ENCODE measurements around the gene C4orf36. TPM values are rescaled to one million over a fixed set of nuclear protein-coding genes. Genes with fewer than 3 reads are reported as not detected.

Gene C4orf36, protein sequence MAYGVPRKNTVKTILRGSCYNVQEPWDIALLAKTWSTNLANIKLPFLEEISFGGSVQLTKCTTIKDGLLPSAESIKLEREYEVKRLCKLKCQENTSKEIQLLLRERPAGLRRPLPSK
- total RNA-seq (2022; extraction: Qiagen RNA extraction): 0.76 to 1.3 TPM (median 0.92 TPM) in 5 replicates

DNA sequence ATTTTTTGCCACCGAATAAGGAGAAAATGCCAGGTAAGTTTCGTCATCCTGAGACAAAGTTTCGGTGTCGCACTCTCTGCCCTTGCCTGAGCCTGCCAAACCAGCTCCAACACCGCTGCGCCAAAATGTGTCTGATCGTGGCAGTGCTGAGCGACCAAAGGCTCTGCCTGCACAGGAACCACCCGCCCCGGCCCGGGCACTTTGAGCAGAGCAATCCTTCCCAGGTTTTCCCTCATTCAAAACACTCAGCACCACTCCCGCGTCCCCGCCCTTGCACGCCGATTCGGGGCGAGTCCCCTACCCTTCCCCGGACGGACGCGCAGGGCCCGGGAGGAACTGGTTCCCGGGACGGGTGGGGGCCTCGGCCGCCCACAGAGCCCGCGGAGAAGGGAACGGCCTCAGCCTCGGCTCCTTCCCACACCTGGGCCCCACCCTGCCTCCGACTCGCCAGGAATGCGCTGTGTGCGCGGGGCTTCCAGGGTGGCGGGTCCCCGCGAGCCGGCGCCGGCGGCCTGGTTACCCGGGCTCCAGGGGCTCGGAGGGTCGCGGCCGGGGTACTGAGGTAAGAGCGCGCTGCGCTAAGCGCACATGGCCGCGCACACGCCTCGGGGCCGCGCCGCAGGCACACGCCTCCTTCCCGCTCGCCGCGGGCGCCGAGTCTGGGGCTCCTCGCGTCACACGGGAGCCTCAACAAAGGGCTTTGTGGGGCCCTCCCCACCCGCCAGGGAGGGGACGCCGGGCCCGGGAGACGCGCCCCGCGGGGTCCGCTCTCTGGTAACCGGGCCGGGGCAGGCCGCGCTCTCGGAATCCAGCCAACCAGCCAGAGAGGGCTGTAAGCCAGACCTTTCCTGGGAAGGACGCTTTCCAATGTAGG, at the start of gene C4orf36:
C4orf36 (minus strand) TSS at position 661 of the 874 bp plus-strand sequence. CDS start 902 bp downstream, outside the sequence.

DNA sequence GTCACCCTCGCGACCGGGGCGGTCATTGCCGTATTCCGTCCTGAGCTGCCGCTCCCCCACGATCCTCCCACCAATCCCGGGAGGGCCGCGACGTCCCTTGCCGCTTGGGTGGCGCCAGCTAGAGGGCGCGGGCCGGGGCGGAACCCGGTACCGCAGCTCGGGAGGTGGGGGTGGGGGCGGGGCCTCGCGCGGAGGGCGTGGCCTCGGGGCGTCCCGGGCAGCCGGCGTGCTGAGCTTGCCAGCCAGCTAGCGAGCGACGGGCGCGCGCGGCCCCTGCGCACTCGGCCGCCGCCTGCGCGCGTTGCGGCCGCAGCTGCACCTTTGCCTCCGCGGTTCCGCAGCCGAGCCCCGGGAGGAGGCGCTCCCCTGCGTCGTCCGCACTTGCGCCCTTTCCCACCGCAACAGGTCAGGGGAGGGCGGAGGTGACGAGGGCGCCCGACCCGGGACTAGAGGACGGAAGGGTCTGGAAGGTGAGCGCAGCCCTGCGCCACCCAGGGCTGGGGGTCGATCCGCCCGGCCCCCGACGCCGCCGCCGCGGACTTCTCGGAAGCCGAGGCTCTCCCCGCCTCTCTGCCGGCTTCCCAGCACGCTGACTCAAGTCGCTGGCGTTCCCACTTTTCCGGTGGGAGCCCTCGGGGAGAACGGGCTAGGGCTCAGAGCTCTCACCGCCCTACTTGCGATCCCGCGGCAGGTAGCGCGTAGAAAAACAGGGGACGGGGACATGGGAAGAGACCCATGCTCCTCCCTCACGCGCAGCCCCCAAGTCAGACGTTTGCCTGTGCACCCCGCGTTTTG, 42.7 kb upstream of the C4orf36 start, which contains the start of gene AFF1:
AFF1 (plus strand) TSS at position 241 of the 795 bp plus-strand sequence. CDS start 13,523 bp downstream, outside the sequence.

DNA sequence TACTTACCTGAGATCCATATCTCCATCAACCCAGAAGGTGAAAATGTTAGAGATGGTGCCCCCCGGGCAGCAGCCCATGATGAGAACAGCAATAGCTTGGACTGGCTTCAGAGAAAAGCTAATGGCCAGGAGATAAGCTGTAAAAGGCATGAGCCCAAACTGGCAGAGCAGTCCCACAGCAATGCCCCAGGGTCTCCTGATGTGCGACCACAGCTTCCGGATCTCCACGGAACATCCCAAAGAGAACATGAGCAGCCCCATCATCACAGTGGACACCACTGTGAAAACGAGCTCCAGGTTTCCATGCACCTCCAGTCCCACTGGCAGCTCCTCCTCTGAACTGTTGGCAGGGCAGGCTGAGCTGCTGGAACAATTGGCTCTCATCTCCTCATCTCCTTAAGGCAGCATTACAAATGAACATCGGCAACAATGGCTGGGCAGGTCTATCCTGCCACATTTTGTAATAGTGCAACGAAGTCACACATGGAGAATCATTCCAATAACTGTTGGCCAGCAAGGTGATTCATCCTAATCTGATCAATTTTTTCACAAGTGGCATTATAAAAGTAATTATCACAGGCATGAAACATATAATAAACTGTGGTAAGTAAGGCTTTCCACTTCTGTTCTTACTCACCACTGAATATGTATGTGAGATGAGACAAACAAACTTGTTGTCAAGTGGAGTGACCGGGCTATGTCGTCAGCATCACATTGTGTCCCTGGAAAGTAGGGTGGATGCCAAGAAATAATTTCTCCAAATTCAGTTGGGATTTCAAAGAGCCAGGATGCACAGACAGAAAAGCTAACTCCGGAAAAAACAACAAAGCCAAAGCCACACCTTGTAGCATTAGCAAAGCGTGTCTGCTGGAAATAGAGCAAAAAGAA, 43.2 kb downstream of the C4orf36 start, which contains the start of gene SLC10A6:
SLC10A6 (minus strand) TSS at position 653 of the 888 bp plus-strand sequence; CDS start at position 384, 269 bp downstream.

Other genes with a start within 250 kb of the C4orf36 start
- not detected in 5 replicates for gene SLC10A6, start 43.0 kb downstream of the C4orf36 start, total RNA-seq (2022; extraction: Qiagen RNA extraction)
- gene AFF1, start 42.6 kb upstream of the C4orf36 start, total RNA-seq (2022; extraction: Qiagen RNA extraction): 8.0 to 14.8 TPM (median 9.7 TPM) in 5 replicates

Measured in A549 treated with Mapracorat at 1 μM for 4 hours (cell line).